Dendritic cell treated with granulocyte-macrophage colony-stimulating factor and Interleukin-4, amounts not matched to agents 40 ng/mL and 50 ng/mL, for 4 days (primary cell): ENCODE measurements around the gene EXOC3L1.

ENCODE experiments used
- H3K27ac Mint-ChIP-seq: one replicate; pipeline ENCODE4 v1.8.0; 2022; ENCODE audit warnings: mild to moderate bottlenecking, mixed read lengths
- H3K27me3 Mint-ChIP-seq: one replicate; pipeline ENCODE4 v1.8.0; 2022; ENCODE audit warnings: mild to moderate bottlenecking, mixed read lengths
- H3K36me3 Mint-ChIP-seq: one replicate; pipeline ENCODE4 v1.8.0; 2022; ENCODE audit warnings: low read depth, mixed read lengths
- H3K4me1 Mint-ChIP-seq: one replicate; pipeline ENCODE4 v1.8.0; 2022; ENCODE audit warnings: low read depth, mixed read lengths
- H3K4me3 Mint-ChIP-seq: one replicate; pipeline ENCODE4 v1.8.0; 2022; ENCODE audit warnings: mild to moderate bottlenecking, moderate library complexity, mixed read lengths
- H3K9me3 Mint-ChIP-seq: one replicate; pipeline ENCODE4 v1.8.0; 2022; ENCODE audit warnings: mixed read lengths
- intact Hi-C: fragments of 100-400 bp; cut with micrococcal nuclease; formaldehyde crosslinking; loops from one replicate; pipeline ENCODE4 v1.15.0; 2022

EXOC3L1 gene

GRCh38 chr16:67151431-67152097, 38.4 kb downstream of the EXOC3L1 start:
- Mint-ChIP-seq H3K27ac (no peak overlapping the region), H3K4me1 (peaks cover 25% of the 10 kb centered on the region), H3K27me3 (peaks cover 79% of the 10 kb centered on the region), H3K4me3 (no peak overlapping the region), H3K9me3 (no peaks in the 10 kb centered on the region), H3K36me3 (peaks cover 63% of the 10 kb centered on the region)
- intact Hi-C loops, result loop anchor here (10.0 kb wide), 1 partner anchor 47 kb away; the partner anchor contains the start of gene PHAF1

DNA sequence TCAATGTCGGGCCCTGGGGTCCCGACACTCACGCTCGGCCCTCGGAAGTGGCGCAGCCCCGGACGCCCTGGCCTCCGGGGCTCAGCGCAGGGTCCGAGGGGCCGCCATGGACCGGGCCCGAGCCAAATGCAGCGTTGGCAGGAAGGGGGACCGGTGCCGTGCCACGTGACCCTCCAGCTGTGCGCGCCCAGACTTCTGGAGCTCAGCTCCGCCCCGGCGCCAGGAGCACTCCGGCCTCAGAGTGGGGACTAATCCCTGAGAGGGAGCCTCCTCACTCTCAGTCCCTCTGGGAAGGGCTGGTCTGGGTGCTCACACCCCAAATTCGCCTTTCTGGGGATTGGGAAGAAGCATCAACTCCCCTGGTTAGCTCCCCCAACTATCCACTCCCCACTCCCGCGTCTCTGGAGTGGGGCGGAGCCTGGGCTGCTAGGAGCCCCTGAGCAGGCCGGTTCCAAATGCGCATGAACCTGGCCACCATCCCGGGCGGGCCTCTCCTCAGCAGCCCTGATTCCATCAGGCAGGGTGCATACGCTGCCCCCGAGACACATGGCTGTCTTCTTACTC, 39.0 kb downstream of the EXOC3L1 start, which contains the start of gene B3GNT9:
TSS of gene B3GNT9 (minus strand) at position 166 of the 564 bp plus-strand sequence. CDS start 513 bp downstream, outside the sequence.
- peaks cover 19% of the 10 kb centered on the region for H3K4me1 Mint-ChIP-seq
- H3K27ac Mint-ChIP-seq, result no peak within 1 kb of the TSS
- peaks cover 74% of the 10 kb centered on the region for H3K27me3 Mint-ChIP-seq
- intact Hi-C loops, result loop anchor here (10.0 kb wide), 1 partner anchor 46 kb away; the partner anchor contains the start of gene PHAF1
- peaks cover 64% of the 10 kb centered on the region for H3K36me3 Mint-ChIP-seq
- peak within 1 kb of the TSS; percentile 65 for H3K4me3 Mint-ChIP-seq
- H3K9me3 Mint-ChIP-seq, result no peaks in the 10 kb centered on the region

- no peak overlapping the region for H3K27ac Mint-ChIP-seq
- H3K9me3 Mint-ChIP-seq, result no peaks in the 10 kb centered on the region
- intact Hi-C loops, result loop anchor here (10.0 kb wide), 1 partner anchor 45 kb away; the partner anchor contains the start of gene PHAF1
- peaks cover 65% of the 10 kb centered on the region for H3K36me3 Mint-ChIP-seq
- H3K4me1 Mint-ChIP-seq, result peaks cover 12% of the 10 kb centered on the region
- H3K27me3 Mint-ChIP-seq, result peaks cover 67% of the 10 kb centered on the region
- H3K4me3 Mint-ChIP-seq, result peak overlapping the region; percentile 65
Measured at GRCh38 chr16:67150047-67150832, 39.7 kb downstream of the EXOC3L1 start.

DNA sequence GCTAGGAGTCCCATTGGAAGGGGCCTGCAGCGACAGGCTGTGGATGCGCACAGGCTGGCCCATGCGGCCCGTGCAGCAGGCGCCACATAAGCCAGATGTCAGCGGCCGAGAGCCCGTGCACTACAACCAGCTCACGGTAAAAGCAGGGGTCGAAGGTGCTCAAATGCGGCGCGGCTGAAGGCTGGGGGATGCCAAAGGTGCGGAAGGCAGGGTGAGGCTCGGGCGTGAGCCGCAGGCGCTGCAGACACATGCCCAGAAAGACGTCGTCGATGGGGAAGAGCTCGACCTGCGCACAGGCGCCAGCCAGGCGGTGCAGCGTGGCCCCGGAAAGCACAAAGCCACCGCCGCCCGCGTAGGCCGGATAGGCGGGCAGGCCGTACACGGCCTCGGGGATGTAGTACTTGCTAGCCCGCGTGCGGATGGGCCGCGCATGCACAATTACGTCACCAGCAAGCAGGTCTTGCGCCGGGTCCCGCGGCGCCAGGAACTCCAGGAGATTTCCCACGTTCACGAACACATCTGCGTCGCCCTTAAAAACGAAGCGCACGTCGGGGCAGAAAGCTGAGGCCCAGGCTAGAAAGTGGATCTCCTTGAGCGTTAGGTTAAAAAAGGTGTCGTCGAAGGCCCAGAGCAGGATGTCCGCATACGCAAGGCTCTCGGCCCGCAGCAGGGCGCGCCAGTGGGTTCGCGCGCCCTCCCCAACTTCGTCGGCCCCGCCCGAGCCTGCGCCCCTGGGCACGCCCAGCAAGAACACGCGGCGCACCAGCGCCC, 40.5 kb downstream of the EXOC3L1 start:
- peaks cover 9% of the 10 kb centered on the region for H3K4me1 Mint-ChIP-seq
- no peak overlapping the region for H3K4me3 Mint-ChIP-seq
- no peak overlapping the region for H3K27ac Mint-ChIP-seq
- peaks cover 68% of the 10 kb centered on the region for H3K36me3 Mint-ChIP-seq
- H3K9me3 Mint-ChIP-seq, result no peaks in the 10 kb centered on the region
- intact Hi-C loops, result loop anchor here (10.0 kb wide), 1 partner anchor 45 kb away; the partner anchor contains the start of gene PHAF1
- peaks cover 60% of the 10 kb centered on the region for H3K27me3 Mint-ChIP-seq

DNA sequence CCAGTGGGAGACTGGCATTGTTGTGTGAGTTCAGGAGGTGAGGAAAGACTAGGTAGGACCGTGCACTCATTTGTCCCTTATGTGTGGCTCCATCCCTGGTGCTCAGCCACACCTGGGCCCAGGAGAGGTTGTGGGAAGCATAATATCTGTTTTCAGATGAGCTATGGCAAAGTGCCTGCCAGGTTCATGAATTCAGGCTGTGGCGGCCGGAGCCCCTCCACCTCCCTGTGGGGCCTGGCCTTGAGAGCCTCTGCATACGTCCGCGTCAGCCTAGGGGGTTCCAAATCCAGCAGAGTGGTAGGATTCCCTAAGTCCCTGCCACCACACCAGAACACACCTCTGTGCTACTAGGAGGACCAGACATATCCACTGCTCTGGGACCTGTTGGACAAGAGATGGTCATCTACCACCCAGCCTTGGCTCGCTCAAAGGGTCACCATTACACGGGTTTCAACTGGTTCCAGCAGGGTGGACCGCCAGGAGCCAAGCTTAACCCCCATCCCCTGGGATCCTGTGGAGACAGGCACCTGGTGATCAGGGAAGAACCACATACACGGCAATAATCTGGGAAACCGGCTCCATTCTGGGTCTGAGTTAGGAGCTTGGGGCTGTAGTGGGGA, 41.2 kb downstream of the EXOC3L1 start:
- H3K4me3 Mint-ChIP-seq, result no peak overlapping the region
- no peaks in the 10 kb centered on the region for H3K9me3 Mint-ChIP-seq
- H3K36me3 Mint-ChIP-seq, result peaks cover 68% of the 10 kb centered on the region
- H3K27me3 Mint-ChIP-seq, result peaks cover 53% of the 10 kb centered on the region
- no peak overlapping the region for H3K27ac Mint-ChIP-seq
- H3K4me1 Mint-ChIP-seq, result peaks cover 9% of the 10 kb centered on the region
- intact Hi-C loops, result no loop called here

DNA sequence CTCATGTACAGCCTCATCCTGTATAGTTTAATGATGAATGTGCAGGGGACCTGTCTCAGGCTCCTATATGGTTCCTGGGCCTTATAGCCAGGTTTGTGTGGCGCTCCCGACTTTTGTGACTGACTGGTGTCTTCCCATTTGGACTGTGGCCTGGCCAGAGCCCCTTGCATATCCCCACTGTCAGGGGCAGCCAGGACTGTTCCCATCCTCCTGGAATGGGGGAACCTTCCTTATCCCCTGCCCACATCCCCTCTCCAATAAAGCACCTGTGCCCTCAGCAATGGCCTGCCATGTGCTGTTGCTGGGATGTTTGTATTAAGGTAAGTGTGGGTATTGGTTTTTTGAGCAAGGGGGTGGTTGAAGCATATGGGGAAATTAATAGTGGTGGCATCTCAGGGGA, 41.7 kb downstream of the EXOC3L1 start:
- Mint-ChIP-seq H3K27me3 (peaks cover 49% of the 10 kb centered on the region), H3K4me3 (no peak overlapping the region), H3K27ac (no peak overlapping the region), H3K4me1 (peaks cover 7% of the 10 kb centered on the region), H3K9me3 (no peaks in the 10 kb centered on the region), H3K36me3 (peaks cover 69% of the 10 kb centered on the region)
- intact Hi-C loops, result no loop called here

GRCh38 chr16:67147437-67148140, 42.3 kb downstream of the EXOC3L1 start:
- no peaks in the 10 kb centered on the region for H3K9me3 Mint-ChIP-seq
- H3K4me3 Mint-ChIP-seq, result no peak overlapping the region
- peaks cover 43% of the 10 kb centered on the region for H3K27me3 Mint-ChIP-seq
- H3K4me1 Mint-ChIP-seq, result peaks cover under 1% of the 10 kb centered on the region
- H3K36me3 Mint-ChIP-seq, result peaks cover 71% of the 10 kb centered on the region
- intact Hi-C loops, result no loop called here
- H3K27ac Mint-ChIP-seq, result no peak overlapping the region

- Mint-ChIP-seq H3K27me3 (peaks cover 35% of the 10 kb centered on the region), H3K36me3 (peaks cover 80% of the 10 kb centered on the region), H3K9me3 (no peaks in the 10 kb centered on the region), H3K4me3 (no peak overlapping the region), H3K27ac (no peak overlapping the region), H3K4me1 (no peaks in the 10 kb centered on the region)
- intact Hi-C loops, result no loop called here
Measured at GRCh38 chr16:67146523-67147357, 43.2 kb downstream of the EXOC3L1 start.

DNA sequence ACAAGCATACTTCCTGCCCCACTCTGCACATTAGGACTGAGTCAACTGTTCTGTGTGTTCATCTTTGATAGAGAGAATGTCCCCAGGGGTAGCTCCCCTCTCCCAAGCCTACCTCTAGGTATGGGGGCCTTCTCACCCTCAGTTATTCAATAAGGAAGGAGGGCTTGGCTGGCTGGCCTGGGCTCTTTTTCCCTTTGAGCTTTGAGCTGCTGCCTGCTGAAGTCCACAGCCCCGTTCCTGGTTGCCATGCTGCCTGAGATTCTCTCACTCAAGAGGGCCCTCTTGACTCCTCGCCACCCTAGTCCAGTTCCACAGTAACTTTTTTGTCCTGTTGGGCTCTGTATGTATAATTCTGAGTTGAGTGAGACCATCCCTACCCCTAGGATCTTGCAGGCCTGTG, 44.2 kb downstream of the EXOC3L1 start:
- H3K4me1 Mint-ChIP-seq, result no peaks in the 10 kb centered on the region
- H3K27me3 Mint-ChIP-seq, result peaks cover 25% of the 10 kb centered on the region
- intact Hi-C loops, result no loop called here
- H3K36me3 Mint-ChIP-seq, result peaks cover 90% of the 10 kb centered on the region
- H3K27ac Mint-ChIP-seq, result no peak overlapping the region
- no peak overlapping the region for H3K4me3 Mint-ChIP-seq
- no peaks in the 10 kb centered on the region for H3K9me3 Mint-ChIP-seq

GRCh38 chr16:67144943-67145342, 45.0 kb downstream of the EXOC3L1 start:
- intact Hi-C loops, result no loop called here
- Mint-ChIP-seq H3K4me1 (no peaks in the 10 kb centered on the region), H3K4me3 (no peak overlapping the region), H3K9me3 (no peaks in the 10 kb centered on the region), H3K27me3 (peaks cover 19% of the 10 kb centered on the region), H3K27ac (no peak overlapping the region), H3K36me3 (peaks cover 98% of the 10 kb centered on the region)

DNA sequence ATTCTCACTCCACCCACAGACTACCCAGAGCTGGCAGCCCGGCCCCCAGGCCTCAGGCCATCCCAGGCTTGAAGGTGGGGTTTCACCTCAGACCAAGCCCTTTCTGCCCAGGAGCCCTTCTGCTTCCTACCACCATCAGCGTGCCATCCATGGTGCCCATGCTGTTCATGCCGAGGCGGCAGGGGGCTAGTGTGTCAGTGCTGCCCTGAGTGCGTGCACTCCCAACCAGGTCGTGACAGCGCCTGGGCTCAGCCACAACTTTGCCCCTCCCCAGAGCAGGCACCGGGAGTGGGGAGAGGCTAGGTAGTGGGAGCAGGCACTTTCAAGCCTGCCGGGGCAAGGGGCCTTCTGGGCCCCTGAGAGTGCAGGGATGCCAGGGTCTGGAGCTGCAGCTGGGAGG, 47.6 kb downstream of the EXOC3L1 start:
- Mint-ChIP-seq H3K9me3 (no peaks in the 10 kb centered on the region), H3K4me3 (no peak overlapping the region), H3K36me3 (peaks cover 100% of the 10 kb centered on the region), H3K4me1 (peaks cover 7% of the 10 kb centered on the region), H3K27ac (no peak overlapping the region), H3K27me3 (no peaks in the 10 kb centered on the region)
- intact Hi-C loops, result no loop called here

GRCh38 chr16:67141391-67141790, 48.5 kb downstream of the EXOC3L1 start:
- Mint-ChIP-seq H3K9me3 (no peaks in the 10 kb centered on the region), H3K4me1 (peaks cover 12% of the 10 kb centered on the region), H3K4me3 (no peak overlapping the region), H3K27ac (no peak overlapping the region), H3K36me3 (peaks cover 100% of the 10 kb centered on the region), H3K27me3 (no peaks in the 10 kb centered on the region)
- intact Hi-C loops, result no loop called here
